KMS-11 (cell line): ENCODE data around the gene ACOT12.

Source experiments
- H2AFZ ChIP-seq: fragments of 200-600 bp; sonication (generic); 2 replicates; pipeline ENCODE4 v1.6.1; 2016; ENCODE audit warnings: antibody characterized with exemption, mixed run types, low read depth
- H3K27ac ChIP-seq: fragments of 200-600 bp; sonication (generic); 2 replicates; pipeline ENCODE4 v1.6.1; 2016; ENCODE audit warnings: mild to moderate bottlenecking, mixed run types
- H3K27me3 ChIP-seq: fragments of 200-600 bp; sonication (generic); 2 replicates; pipeline ENCODE4 v1.6.1; 2017; ENCODE audit warnings: mild to moderate bottlenecking, low read depth, mixed run types, moderate library complexity; ENCODE audit not compliant: insufficient read depth
- H3K36me3 ChIP-seq: fragments of 200-600 bp; sonication (generic); 2 replicates; pipeline ENCODE4 v1.6.1; 2017; ENCODE audit warnings: mild to moderate bottlenecking, mixed run types; ENCODE audit not compliant: insufficient read depth
- H3K4me1 ChIP-seq: fragments of 200-600 bp; sonication (generic); 2 replicates; pipeline ENCODE4 v1.6.1; 2016; ENCODE audit warnings: mild to moderate bottlenecking, low read depth, mixed run types; ENCODE audit not compliant: poor library complexity, severe bottlenecking
- H3K4me2 ChIP-seq: fragments of 200-600 bp; sonication (generic); 2 replicates; pipeline ENCODE4 v1.7.0; 2016; ENCODE audit warnings: mild to moderate bottlenecking, mixed run types
- H3K4me3 ChIP-seq: fragments of 200-600 bp; sonication (generic); IDR thresholded peaks from 2 replicates; pipeline ENCODE4 v1.6.1; 2017; ENCODE audit warnings: low read depth, low read length, mixed read lengths; ENCODE audit not compliant: insufficient read depth
- H3K79me2 ChIP-seq: fragments of 200-600 bp; sonication (generic); 2 replicates; pipeline ENCODE4 v1.6.1; 2016; ENCODE audit warnings: low read depth, mixed run types; ENCODE audit not compliant: insufficient read depth
- H3K9ac ChIP-seq: fragments of 200-600 bp; sonication (generic); 2 replicates; pipeline ENCODE4 v1.6.1; 2016; ENCODE audit warnings: mild to moderate bottlenecking, mixed run types
- H4K20me1 ChIP-seq: fragments of 200-600 bp; sonication (generic); 2 replicates; pipeline ENCODE4 v1.6.1; 2016; ENCODE audit warnings: mild to moderate bottlenecking, mixed run types; ENCODE audit not compliant: insufficient read depth
- CTCF ChIP-seq: fragments of 200-600 bp; sonication (generic); conservative IDR thresholded peaks from 2 replicates; pipeline ENCODE4 v1.6.1; 2017; ENCODE audit warnings: low read depth, mild to moderate bottlenecking, antibody characterized with exemption, low read length, moderate library complexity, mixed read lengths

The ACOT12 gene

DNA sequence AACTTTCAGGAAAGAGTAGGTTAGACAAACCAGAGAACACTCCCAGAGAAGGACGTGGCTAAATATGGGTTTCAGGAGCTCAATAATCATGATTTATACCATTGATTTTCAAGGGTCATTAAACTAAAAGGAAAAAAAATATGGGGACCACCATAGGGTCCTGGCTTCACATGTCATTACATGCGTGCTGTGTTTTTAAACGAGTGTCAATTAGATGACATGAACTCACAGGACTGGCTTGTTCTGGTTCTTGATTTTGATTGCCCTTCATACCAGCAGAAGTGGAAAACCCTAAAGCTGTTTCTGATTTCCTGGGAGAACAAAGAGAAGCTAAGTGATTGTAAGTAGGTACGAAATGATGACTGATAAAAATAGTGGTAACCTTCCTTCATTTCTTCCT lies 5.8 kb downstream of the ACOT12 start:
- H3K4me3 ChIP-seq, result no peak overlapping the region
- no peaks in the 10 kb centered on the region for H3K79me2 ChIP-seq
- no peaks in the 10 kb centered on the region for H4K20me1 ChIP-seq
- H3K4me1 ChIP-seq, result no peaks in the 10 kb centered on the region
- no peak overlapping the region for H3K9ac ChIP-seq
- no peak overlapping the region for H3K27ac ChIP-seq
- H3K36me3 ChIP-seq, result no peaks in the 10 kb centered on the region
- no peak for TF ChIP-seq CTCF
- no peaks in the 10 kb centered on the region for H3K27me3 ChIP-seq
- no peak overlapping the region for H2AFZ ChIP-seq
- H3K4me2 ChIP-seq, result no peak overlapping the region

- Histone ChIP-seq H3K4me3 (no peak overlapping the region), H2AFZ (no peak overlapping the region), H3K79me2 (no peaks in the 10 kb centered on the region), H3K27me3 (no peaks in the 10 kb centered on the region), H3K4me1 (no peaks in the 10 kb centered on the region), H3K36me3 (no peaks in the 10 kb centered on the region), H3K9ac (no peak overlapping the region), H4K20me1 (no peaks in the 10 kb centered on the region), H3K27ac (no peak overlapping the region), H3K4me2 (no peak overlapping the region)
- TF ChIP-seq CTCF, result no peak
Observed at GRCh38 chr5:81383867-81384266, 10.1 kb downstream of the ACOT12 start.

DNA sequence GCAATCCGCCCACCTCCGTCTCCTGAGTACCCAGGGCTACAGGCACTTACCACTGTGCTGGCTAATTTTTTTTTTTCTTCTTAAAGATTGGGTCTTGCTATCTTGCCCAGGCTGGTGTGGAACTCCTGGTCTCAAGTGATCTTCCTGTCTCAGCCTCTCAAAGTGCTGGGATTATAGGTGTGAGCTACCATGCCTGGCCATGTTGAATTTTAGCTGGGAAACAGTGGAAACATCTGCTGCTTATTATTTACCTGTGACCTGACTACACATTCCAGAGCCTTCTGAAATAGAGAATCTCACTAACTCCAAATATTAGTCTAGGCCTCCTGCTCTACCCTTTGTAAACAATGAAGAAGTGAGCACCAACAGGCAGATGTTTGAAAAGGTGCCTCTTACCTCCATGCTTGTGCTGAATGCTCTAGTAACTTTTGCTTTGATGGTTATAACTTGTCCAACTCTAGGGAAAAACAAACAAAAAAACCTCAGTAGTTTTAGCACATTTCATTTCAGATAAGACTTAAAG lies 22.5 kb downstream of the ACOT12 start:
- Histone ChIP-seq H3K9ac (no peak overlapping the region), H2AFZ (no peak overlapping the region), H4K20me1 (no peaks in the 10 kb centered on the region), H3K36me3 (no peaks in the 10 kb centered on the region), H3K79me2 (no peaks in the 10 kb centered on the region), H3K4me1 (no peaks in the 10 kb centered on the region), H3K4me3 (no peak overlapping the region), H3K27me3 (no peaks in the 10 kb centered on the region), H3K4me2 (no peak overlapping the region), H3K27ac (no peak overlapping the region)
- no peak for TF ChIP-seq CTCF

- Histone ChIP-seq H3K27ac (no peak overlapping the region), H3K4me1 (no peaks in the 10 kb centered on the region), H3K4me2 (no peak overlapping the region), H2AFZ (no peak overlapping the region), H4K20me1 (no peaks in the 10 kb centered on the region), H3K36me3 (no peaks in the 10 kb centered on the region), H3K79me2 (no peaks in the 10 kb centered on the region), H3K4me3 (no peak overlapping the region), H3K27me3 (no peaks in the 10 kb centered on the region), H3K9ac (no peak overlapping the region)
- no peak for TF ChIP-seq CTCF
Observed at GRCh38 chr5:81370912-81371311, 23.0 kb downstream of the ACOT12 start.
